ENCODE measurements around the gene SEC31B. TPM values are rescaled to one million over a fixed set of nuclear protein-coding genes. Genes with fewer than 3 reads are reported as not detected.
A peak's percentile ranks its signal among the peaks of the same experiment; 100 is the strongest.

Gene SEC31B
- polyA plus RNA-seq, 1 donor from 2014 or later = 17.1 TPM

DNA sequence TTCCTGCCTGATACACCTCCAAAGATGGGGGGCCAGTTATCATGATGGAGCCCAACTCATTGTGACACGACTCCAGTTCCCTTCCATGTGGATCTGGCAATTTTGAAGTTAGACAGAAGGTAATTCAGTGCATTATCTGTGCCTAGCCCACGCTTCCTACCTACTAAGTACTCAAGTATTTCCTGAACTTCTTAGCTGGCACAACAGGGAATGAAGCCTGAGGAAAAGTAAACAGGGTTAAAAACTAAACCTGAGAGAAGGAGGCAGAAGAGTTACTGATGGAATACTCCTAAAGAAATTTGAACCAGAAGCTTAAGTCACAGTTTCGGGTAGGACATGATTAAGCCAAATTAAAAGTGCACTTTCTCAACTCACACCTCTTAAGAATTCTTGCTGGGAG lies 1.1 kb upstream of the SEC31B start:
- Histone ChIP-seq H3K27me3 (ENCODE audit: insufficient read depth, low read depth, low read length) (peaks cover 21% of the 10 kb centered on the region), H3K4me2 (ENCODE audit: low read length) (no peak overlapping the region), H3K4me3 (ENCODE audit: low read length) (no peak overlapping the region), H3K36me3 (ENCODE audit: insufficient read depth, low read length) (no peaks in the 10 kb centered on the region), H3K79me2 (replicated peaks; ENCODE audit: insufficient read depth, low read length) (no peaks in the 10 kb centered on the region), H2AFZ (ENCODE audit: low read depth, low read length) (no peak overlapping the region), H4K20me1 (ENCODE audit: insufficient read depth) (no peaks in the 10 kb centered on the region), H3K9me2 (ENCODE audit: insufficient read depth, low read length) (no peaks in the 10 kb centered on the region), H3K27ac (ENCODE audit: low read length) (no peak overlapping the region), H3K9ac (ENCODE audit: low read length) (no peak overlapping the region), H3F3A (ENCODE audit: insufficient read depth, low read length, poor library complexity, severe bottlenecking) (no peaks in the 10 kb centered on the region), H3K9me3 (ENCODE audit: low read length) (no peaks in the 10 kb centered on the region)
- TF ChIP-seq EP300 (conservative IDR thresholded peaks at IDR 0.05; ENCODE audit: poor library complexity, severe bottlenecking) = no peak
- no peak for TF ChIP-seq CTCF (IDR thresholded peaks at IDR 0.05; ENCODE audit: poor library complexity, severe bottlenecking)
- TF ChIP-seq, protein P1, sequence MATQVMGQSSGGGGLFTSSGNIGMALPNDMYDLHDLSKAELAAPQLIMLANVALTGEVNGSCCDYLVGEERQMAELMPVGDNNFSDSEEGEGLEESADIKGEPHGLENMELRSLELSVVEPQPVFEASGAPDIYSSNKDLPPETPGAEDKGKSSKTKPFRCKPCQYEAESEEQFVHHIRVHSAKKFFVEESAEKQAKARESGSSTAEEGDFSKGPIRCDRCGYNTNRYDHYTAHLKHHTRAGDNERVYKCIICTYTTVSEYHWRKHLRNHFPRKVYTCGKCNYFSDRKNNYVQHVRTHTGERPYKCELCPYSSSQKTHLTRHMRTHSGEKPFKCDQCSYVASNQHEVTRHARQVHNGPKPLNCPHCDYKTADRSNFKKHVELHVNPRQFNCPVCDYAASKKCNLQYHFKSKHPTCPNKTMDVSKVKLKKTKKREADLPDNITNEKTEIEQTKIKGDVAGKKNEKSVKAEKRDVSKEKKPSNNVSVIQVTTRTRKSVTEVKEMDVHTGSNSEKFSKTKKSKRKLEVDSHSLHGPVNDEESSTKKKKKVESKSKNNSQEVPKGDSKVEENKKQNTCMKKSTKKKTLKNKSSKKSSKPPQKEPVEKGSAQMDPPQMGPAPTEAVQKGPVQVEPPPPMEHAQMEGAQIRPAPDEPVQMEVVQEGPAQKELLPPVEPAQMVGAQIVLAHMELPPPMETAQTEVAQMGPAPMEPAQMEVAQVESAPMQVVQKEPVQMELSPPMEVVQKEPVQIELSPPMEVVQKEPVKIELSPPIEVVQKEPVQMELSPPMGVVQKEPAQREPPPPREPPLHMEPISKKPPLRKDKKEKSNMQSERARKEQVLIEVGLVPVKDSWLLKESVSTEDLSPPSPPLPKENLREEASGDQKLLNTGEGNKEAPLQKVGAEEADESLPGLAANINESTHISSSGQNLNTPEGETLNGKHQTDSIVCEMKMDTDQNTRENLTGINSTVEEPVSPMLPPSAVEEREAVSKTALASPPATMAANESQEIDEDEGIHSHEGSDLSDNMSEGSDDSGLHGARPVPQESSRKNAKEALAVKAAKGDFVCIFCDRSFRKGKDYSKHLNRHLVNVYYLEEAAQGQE (IDR thresholded peaks at IDR 0.05; ENCODE audit: borderline replicate concordance) = no peak
- no peak for TF ChIP-seq MXI1 (conservative IDR thresholded peaks at IDR 0.05; ENCODE audit: poor library complexity, severe bottlenecking)
- TF ChIP-seq SMC3 (conservative IDR thresholded peaks at IDR 0.05; ENCODE audit: poor library complexity) = no peak
- TF ChIP-seq EZH2 (IDR thresholded peaks at IDR 0.05; ENCODE audit: borderline replicate concordance, insufficient read depth, low read length, poor library complexity, severe bottlenecking) = no peak
- no peak for TF ChIP-seq POLR2AphosphoS5 (IDR thresholded peaks at IDR 0.05)
- no peak for TF ChIP-seq RAD21 (conservative IDR thresholded peaks at IDR 0.05)
- no peak for TF ChIP-seq TAF1 (IDR thresholded peaks at IDR 0.05; ENCODE audit: low read depth)

GRCh38 chr10:100518761-100519241 lies 860 bp downstream of the SEC31B start:
- H3K9me2 ChIP-seq (ENCODE audit: insufficient read depth, low read length) = no peaks in the 10 kb centered on the region
- no peak overlapping the region for H3K4me2 ChIP-seq (ENCODE audit: low read length)
- peaks cover 21% of the 10 kb centered on the region for H3K27me3 ChIP-seq (ENCODE audit: insufficient read depth, low read depth, low read length)
- H3K4me3 ChIP-seq (ENCODE audit: low read length) = peak overlapping the region; percentile 57
- no peak overlapping the region for H2AFZ ChIP-seq (ENCODE audit: low read depth, low read length)
- H3K9me3 ChIP-seq (ENCODE audit: low read length) = no peaks in the 10 kb centered on the region
- H3F3A ChIP-seq (ENCODE audit: insufficient read depth, low read length, poor library complexity, severe bottlenecking) = no peaks in the 10 kb centered on the region
- TF ChIP-seq POLR2AphosphoS5 (IDR thresholded peaks at IDR 0.05) (no peak), EP300 (conservative IDR thresholded peaks at IDR 0.05; ENCODE audit: poor library complexity, severe bottlenecking) (no peak), MXI1 (conservative IDR thresholded peaks at IDR 0.05; ENCODE audit: poor library complexity, severe bottlenecking) (no peak), CTCF (IDR thresholded peaks at IDR 0.05; ENCODE audit: poor library complexity, severe bottlenecking) (peak; percentile 81), TAF1 (IDR thresholded peaks at IDR 0.05; ENCODE audit: low read depth) (no peak), SMC3 (conservative IDR thresholded peaks at IDR 0.05; ENCODE audit: poor library complexity) (peak; percentile 75), RAD21 (conservative IDR thresholded peaks at IDR 0.05) (peak; percentile 70), EZH2 (IDR thresholded peaks at IDR 0.05; ENCODE audit: borderline replicate concordance, insufficient read depth, low read length, poor library complexity, severe bottlenecking) (no peak)
- TF ChIP-seq, protein P1 (IDR thresholded peaks at IDR 0.05; ENCODE audit: borderline replicate concordance) = no peak
- no peaks in the 10 kb centered on the region for H3K79me2 ChIP-seq (replicated peaks; ENCODE audit: insufficient read depth, low read length)
- no peaks in the 10 kb centered on the region for H4K20me1 ChIP-seq (ENCODE audit: insufficient read depth)
- no peak overlapping the region for H3K9ac ChIP-seq (ENCODE audit: low read length)
- no peak overlapping the region for H3K27ac ChIP-seq (ENCODE audit: low read length)
- H3K36me3 ChIP-seq (ENCODE audit: insufficient read depth, low read length) = no peaks in the 10 kb centered on the region
